Brain microvascular endothelial cell (primary cell): ENCODE measurements around the gene MCM5.
"Not testable (repeated sequence)": the region's sequence is repeated elsewhere in the genome, so short reads cannot be mapped to it uniquely, and the experiment has no call there.

Source experiments
- DNase-seq: peaks from one replicate; pipeline ENCODE4 v3.0.0-alpha.2; 2020
- H3K27ac ChIP-seq: fragments of 250-450 bp; sonication (Bioruptor Pico); 2 replicates; pipeline ENCODE4 v1.5.1; 2020; ENCODE audit warnings: mild to moderate bottlenecking, moderate library complexity
- H3K27me3 ChIP-seq: fragments of 250-450 bp; sonication (Bioruptor Pico); replicated peaks from 2 replicates; pipeline ENCODE4 v1.5.1; 2020; ENCODE audit warnings: mild to moderate bottlenecking
- H3K36me3 ChIP-seq: fragments of 250-450 bp; sonication (Bioruptor Pico); replicated peaks from 2 replicates; pipeline ENCODE4 v1.5.1; 2020; ENCODE audit warnings: mild to moderate bottlenecking
- H3K4me3 ChIP-seq: 2 replicates; pipeline ENCODE4 v1.5.1; 2011; ENCODE audit warnings: low read depth, mild to moderate bottlenecking, control low read depth, low read length, moderate library complexity
- in situ Hi-C: cut with HindIII; loops from 2 replicates; pipeline ENCODE4 v1.10.0; 2017; ENCODE audit warnings: low sequenced_read_pairs, low pct_ligation_motif_present
- TF ChIP-seq, protein P1 (sequence below): IDR thresholded peaks from 2 replicates; pipeline ENCODE4 v1.5.1; 2011; ENCODE audit warnings: low read depth, mild to moderate bottlenecking, moderate library complexity, low read length, control low read depth, inconsistent platforms; ENCODE audit errors: missing control alignments

The MCM5 gene

DNA sequence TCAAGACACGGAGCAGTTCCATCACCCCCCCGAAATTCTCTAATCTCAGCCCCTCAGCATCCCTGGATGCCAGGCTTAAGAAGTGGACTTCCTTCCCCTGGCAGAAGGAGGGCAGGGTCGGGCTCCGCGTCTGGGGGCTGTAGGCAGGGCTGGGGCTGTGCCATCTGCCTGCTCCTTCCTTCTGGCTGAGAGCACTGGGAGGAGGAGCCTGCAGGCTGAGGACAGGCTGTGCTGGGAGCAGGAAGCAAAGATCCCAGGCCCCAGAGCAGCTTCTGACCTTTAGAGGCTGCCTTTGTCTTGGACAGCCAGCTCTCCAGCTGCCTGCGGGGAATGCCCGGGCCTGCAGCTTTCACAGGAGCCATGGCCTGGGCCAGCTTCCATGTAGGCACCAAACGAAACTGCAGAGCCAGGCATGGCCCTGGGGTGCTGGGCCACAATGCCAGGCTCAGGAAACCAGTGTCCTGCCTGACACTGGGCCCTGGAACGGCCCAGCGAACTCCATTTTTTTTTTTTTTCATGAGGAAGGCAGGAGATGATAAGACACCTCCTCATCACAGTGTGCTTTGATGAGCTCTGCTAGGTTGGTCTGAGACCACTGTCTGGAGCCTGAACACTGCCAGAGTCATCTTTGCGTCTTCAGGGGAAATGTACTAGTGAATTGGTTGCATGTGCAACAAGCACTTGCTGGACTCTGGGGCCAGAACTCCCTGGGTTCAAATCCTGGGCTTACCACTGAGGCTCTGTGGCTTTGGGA lies 67.9 kb downstream of the MCM5 start:
- Histone ChIP-seq H3K4me3 (no peak overlapping the region), H3K27me3 (no peaks in the 10 kb centered on the region), H3K36me3 (no peaks in the 10 kb centered on the region), H3K27ac (no peak overlapping the region)
- in situ Hi-C loops, result no loop called here
- no peak for DNase-seq
- TF ChIP-seq, protein P1, sequence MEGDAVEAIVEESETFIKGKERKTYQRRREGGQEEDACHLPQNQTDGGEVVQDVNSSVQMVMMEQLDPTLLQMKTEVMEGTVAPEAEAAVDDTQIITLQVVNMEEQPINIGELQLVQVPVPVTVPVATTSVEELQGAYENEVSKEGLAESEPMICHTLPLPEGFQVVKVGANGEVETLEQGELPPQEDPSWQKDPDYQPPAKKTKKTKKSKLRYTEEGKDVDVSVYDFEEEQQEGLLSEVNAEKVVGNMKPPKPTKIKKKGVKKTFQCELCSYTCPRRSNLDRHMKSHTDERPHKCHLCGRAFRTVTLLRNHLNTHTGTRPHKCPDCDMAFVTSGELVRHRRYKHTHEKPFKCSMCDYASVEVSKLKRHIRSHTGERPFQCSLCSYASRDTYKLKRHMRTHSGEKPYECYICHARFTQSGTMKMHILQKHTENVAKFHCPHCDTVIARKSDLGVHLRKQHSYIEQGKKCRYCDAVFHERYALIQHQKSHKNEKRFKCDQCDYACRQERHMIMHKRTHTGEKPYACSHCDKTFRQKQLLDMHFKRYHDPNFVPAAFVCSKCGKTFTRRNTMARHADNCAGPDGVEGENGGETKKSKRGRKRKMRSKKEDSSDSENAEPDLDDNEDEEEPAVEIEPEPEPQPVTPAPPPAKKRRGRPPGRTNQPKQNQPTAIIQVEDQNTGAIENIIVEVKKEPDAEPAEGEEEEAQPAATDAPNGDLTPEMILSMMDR, result no peak

DNA sequence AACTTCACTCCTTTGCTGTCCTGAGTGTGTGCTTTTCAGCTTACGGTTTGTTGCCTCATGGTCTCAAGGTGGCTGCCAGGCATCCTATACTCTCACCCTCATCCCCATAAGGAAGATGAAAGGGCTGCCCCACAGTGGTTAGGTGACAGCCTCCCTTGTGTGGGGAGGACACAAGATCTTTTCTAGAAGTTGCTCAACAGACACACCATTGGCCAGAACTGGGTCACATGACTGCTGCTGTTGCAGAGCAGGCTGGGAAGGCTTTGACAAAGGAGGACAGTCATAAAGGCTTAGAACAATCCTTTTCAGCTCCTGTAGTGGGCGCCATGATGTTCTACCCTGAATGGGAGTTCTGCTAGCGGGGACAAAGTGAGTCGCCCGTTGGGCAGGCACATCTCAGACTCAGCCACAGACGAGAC lies 71.0 kb downstream of the MCM5 start:
- Histone ChIP-seq H3K27ac (no peak overlapping the region), H3K36me3 (no peaks in the 10 kb centered on the region), H3K4me3 (no peak overlapping the region), H3K27me3 (no peaks in the 10 kb centered on the region)
- TF ChIP-seq, protein P1, result peak; percentile 50
- peak; percentile 47 for DNase-seq
- in situ Hi-C loops, result no loop called here

DNA sequence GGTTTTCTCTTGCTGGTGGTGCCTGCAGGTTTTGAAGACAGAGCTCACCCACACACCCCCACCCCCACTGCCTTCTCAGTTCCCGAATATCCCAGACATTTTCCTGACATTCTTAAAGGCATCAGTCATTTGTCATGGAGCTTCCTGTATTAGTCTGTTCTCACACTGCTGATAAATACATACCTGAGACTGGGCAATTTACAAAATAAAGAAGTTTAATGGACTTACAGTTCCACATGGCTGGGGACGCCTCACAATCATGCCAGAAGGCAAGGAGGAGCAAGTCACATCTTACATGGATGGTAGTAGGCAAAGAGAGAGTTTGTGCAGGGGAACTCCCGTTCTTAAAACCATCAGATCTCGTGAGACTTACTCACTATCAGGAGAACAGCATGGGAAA lies 71.6 kb downstream of the MCM5 start:
- H3K36me3 ChIP-seq, in situ Hi-C loops, H3K4me3 ChIP-seq, H3K27me3 ChIP-seq, DNase-seq, H3K27ac ChIP-seq: not testable (repeated sequence)

DNA sequence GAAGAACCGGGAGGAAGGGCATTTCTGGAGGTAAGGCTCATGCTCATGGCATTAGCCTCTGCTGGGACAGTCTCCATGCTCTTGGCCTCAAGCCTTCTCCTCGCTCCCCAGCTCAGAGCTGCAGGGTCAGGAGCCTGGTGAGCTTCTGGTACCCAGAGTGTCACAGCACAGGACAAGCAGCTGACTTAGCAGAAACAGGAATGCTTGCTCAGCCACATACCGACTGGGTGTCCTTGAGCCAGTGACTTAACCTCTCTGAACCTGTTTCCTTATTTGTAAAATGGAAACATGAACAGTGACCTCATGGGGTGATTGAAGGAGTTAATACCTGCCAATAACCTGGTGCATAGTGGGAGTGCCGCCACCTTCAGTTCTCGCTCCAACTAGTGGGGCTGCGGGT lies 72.5 kb downstream of the MCM5 start:
- in situ Hi-C loops, result no loop called here
- H3K27ac ChIP-seq, result no peak overlapping the region
- H3K36me3 ChIP-seq, result no peaks in the 10 kb centered on the region
- H3K27me3 ChIP-seq, result no peaks in the 10 kb centered on the region
- H3K4me3 ChIP-seq, result no peak overlapping the region
- TF ChIP-seq, protein P1, result no peak
- no peak for DNase-seq

DNA sequence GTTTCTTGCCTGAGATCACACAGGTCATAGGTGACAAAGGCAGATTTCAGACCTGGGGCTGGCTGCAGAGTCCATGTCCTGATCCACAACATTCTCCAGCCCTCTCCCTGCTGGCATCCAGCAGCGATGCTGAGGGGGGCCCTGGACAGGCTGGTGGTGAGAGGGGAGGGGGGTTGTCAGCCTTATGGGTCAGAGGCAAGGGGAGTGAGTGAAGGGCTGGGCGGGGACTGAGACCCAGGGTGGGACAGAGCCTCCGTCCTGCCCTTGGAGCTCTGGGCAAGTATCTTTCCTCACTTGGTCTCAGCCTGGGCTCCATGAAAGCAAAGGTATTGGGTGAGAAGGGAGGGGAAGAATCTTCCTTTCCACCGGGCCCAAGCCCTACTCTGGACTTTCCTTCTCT lies 74.0 kb downstream of the MCM5 start:
- H3K36me3 ChIP-seq, result no peaks in the 10 kb centered on the region
- in situ Hi-C loops, result no loop called here
- no peaks in the 10 kb centered on the region for H3K27me3 ChIP-seq
- no peak overlapping the region for H3K27ac ChIP-seq
- no peak overlapping the region for H3K4me3 ChIP-seq
- TF ChIP-seq, protein P1, result no peak
- DNase-seq, result no peak
